OCI-LY7 (cell line): Measurements from ENCODE around the gene ORC1.

Experiments
- EZH2phosphoT487 ChIP-seq: fragments of 200-600 bp; sonication (generic); IDR thresholded peaks from 2 replicates; pipeline ENCODE4 v1.6.1; 2018; ENCODE audit warnings: low read depth, borderline replicate concordance, mild to moderate bottlenecking, mixed run types, antibody characterized with exemption, low read length, moderate library complexity, mixed read lengths
- TF ChIP-seq, protein P1 (sequence below): fragments of 200-600 bp; sonication (generic); conservative IDR thresholded peaks from 2 replicates; pipeline ENCODE4 v1.5.1; 2014; ENCODE audit warnings: mild to moderate bottlenecking, antibody characterized with exemption, low read length, moderate library complexity, mixed read lengths

DNA sequence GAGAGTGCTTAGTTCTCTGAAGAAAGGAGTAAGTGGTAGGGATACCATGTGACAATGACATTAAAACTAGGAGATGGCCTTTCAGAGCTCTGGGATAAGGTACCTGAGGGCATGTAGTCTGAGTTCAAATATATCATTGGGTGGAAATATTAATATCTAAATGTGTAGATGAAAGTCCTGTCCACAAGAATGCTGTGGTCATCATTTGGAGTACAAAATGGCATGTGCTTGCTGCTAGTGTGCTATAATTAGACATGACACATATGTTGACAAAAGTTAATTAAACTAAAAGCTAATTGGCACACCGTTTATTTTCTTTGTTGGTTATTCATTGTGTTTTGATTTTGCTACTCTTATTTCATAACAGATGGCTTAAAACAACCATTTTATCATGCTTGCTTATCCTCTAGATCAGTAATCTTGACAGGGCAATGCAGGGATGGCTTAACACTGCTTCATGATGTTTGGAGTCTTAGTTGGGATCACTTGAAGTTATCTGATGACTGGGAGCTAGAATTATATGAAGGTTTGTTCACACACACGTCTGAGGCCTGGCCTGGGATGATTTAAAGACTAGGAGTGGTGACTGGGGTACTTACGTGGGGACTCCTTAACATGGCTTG lies 69.2 kb downstream of the ORC1 start:
- TF ChIP-seq, protein P1, sequence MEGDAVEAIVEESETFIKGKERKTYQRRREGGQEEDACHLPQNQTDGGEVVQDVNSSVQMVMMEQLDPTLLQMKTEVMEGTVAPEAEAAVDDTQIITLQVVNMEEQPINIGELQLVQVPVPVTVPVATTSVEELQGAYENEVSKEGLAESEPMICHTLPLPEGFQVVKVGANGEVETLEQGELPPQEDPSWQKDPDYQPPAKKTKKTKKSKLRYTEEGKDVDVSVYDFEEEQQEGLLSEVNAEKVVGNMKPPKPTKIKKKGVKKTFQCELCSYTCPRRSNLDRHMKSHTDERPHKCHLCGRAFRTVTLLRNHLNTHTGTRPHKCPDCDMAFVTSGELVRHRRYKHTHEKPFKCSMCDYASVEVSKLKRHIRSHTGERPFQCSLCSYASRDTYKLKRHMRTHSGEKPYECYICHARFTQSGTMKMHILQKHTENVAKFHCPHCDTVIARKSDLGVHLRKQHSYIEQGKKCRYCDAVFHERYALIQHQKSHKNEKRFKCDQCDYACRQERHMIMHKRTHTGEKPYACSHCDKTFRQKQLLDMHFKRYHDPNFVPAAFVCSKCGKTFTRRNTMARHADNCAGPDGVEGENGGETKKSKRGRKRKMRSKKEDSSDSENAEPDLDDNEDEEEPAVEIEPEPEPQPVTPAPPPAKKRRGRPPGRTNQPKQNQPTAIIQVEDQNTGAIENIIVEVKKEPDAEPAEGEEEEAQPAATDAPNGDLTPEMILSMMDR = no peak
- no peak for TF ChIP-seq EZH2phosphoT487
